B cell (primary cell): ENCODE data around the gene HARS2.

ENCODE experiments used
- EZH2 ChIP-seq: IDR thresholded peaks from 2 replicates; pipeline ENCODE4 v1.6.1; 2012; ENCODE audit warnings: borderline replicate concordance, low read depth, mild to moderate bottlenecking, moderate library complexity, low read length; ENCODE audit not compliant: insufficient read depth, poor library complexity, severe bottlenecking
- TF ChIP-seq, protein P1 (sequence below): fragments of 200-600 bp; IDR thresholded peaks from one replicate; pipeline ENCODE4 v1.8.0; 2022; ENCODE audit warnings: antibody characterized with exemption, mild to moderate bottlenecking

DNA sequence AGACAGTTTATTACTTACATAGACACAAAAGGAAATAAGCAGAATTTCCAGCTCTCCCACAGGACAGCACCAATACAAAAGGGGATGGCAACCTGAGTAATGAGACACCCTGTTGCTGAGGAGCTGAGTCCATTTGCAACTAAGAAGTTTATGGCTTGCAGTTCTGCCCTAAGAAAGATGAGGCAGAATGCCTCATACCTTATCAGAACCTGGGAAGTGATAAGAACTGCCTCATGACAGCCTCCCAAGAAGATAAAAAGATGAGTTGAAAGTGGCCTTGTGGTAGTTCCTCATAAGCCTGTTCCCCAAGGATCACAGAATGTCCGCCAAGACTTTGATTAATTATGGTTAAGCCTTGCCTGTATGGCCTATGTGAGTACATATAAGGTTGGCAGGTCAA is 50.7 kb downstream of the HARS2 start:
- TF ChIP-seq, protein P1, sequence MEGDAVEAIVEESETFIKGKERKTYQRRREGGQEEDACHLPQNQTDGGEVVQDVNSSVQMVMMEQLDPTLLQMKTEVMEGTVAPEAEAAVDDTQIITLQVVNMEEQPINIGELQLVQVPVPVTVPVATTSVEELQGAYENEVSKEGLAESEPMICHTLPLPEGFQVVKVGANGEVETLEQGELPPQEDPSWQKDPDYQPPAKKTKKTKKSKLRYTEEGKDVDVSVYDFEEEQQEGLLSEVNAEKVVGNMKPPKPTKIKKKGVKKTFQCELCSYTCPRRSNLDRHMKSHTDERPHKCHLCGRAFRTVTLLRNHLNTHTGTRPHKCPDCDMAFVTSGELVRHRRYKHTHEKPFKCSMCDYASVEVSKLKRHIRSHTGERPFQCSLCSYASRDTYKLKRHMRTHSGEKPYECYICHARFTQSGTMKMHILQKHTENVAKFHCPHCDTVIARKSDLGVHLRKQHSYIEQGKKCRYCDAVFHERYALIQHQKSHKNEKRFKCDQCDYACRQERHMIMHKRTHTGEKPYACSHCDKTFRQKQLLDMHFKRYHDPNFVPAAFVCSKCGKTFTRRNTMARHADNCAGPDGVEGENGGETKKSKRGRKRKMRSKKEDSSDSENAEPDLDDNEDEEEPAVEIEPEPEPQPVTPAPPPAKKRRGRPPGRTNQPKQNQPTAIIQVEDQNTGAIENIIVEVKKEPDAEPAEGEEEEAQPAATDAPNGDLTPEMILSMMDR, result no peak
- no peak for TF ChIP-seq EZH2
